CD4-positive, alpha-beta T cell treated with Interleukin-4 for 1 hour (primary cell): ENCODE results near the gene TSHZ1.

ENCODE experiments used
- DNase-seq, 2 donors: peaks; one replicate each; pipeline ENCODE4 v3.0.0-alpha.2; 2020 to 2022

The TSHZ1 gene

GRCh38 chr18:75248426-75249174, 38.0 kb downstream of the TSHZ1 start:
- DNase-seq = no peak

- DNase-seq = no peak
Observed at GRCh38 chr18:75249175-75249518, 38.5 kb downstream of the TSHZ1 start.

- peak in 1 of 2 donors; percentile 42 for DNase-seq
Observed at GRCh38 chr18:75249672-75250470, 39.3 kb downstream of the TSHZ1 start.

GRCh38 chr18:75250471-75250821, 39.8 kb downstream of the TSHZ1 start:
- no peak for DNase-seq

GRCh38 chr18:75251466-75251865, 40.9 kb downstream of the TSHZ1 start:
- DNase-seq = no peak

GRCh38 chr18:75252136-75252535, 41.5 kb downstream of the TSHZ1 start:
- no peak for DNase-seq

GRCh38 chr18:75253043-75253442, 42.4 kb downstream of the TSHZ1 start:
- DNase-seq = no peak

GRCh38 chr18:75253784-75254183, 43.2 kb downstream of the TSHZ1 start:
- DNase-seq = no peak

GRCh38 chr18:75255094-75255493, 44.5 kb downstream of the TSHZ1 start:
- no peak for DNase-seq

- DNase-seq = no peak
Observed at GRCh38 chr18:75256376-75256775, 45.8 kb downstream of the TSHZ1 start.

- no peak for DNase-seq
Observed at GRCh38 chr18:75257605-75258004, 47.0 kb downstream of the TSHZ1 start.

- DNase-seq = no peak
Observed at GRCh38 chr18:75261430-75262223, 51.0 kb downstream of the TSHZ1 start.

- DNase-seq = no peak
Observed at GRCh38 chr18:75262511-75262910, 51.9 kb downstream of the TSHZ1 start.

GRCh38 chr18:75264195-75264594, 53.6 kb downstream of the TSHZ1 start:
- no peak for DNase-seq

- no peak for DNase-seq
Observed at GRCh38 chr18:75264926-75265597, 54.5 kb downstream of the TSHZ1 start.

GRCh38 chr18:75265872-75266271, 55.3 kb downstream of the TSHZ1 start:
- DNase-seq = no peak

GRCh38 chr18:75267643-75268363, 57.2 kb downstream of the TSHZ1 start:
- no peak for DNase-seq

- DNase-seq = no peak
Observed at GRCh38 chr18:75268364-75268646, 57.7 kb downstream of the TSHZ1 start.

GRCh38 chr18:75269124-75269680, 58.6 kb downstream of the TSHZ1 start:
- DNase-seq = no peak

- DNase-seq = no peak
Observed at GRCh38 chr18:75269696-75270095, 59.1 kb downstream of the TSHZ1 start.

- no peak for DNase-seq
Observed at GRCh38 chr18:75271952-75272351, 61.4 kb downstream of the TSHZ1 start.

GRCh38 chr18:75273817-75274216, 63.2 kb downstream of the TSHZ1 start:
- no peak for DNase-seq
